Right renal cortex interstitium (tissue), 3 donors: Measurements from ENCODE around the gene NOL3. TPM values are rescaled to one million over a fixed set of nuclear protein-coding genes. Genes with fewer than 3 reads are reported as not detected.

Source experiments
- polyA plus RNA-seq, 3 donors: library from polyadenylated mRNA; unstranded; fragments of 120-200 nt; gene quantifications; one replicate each; pipeline ENCODE4 v1.2.1, GENCODE V29; 2013; ENCODE audit not compliant: insufficient read length in 3 of 3

NOL3 gene
- polyA plus RNA-seq, 3 donors, result 3.9 to 4.3 (median 4.2) TPM

Other genes with a start within 250 kb of the NOL3 start
- 1 to 10 TPM; 1.9 to 3.2 (median 2.1) TPM for gene RRAD, start 245.0 kb upstream of the NOL3 start, polyA plus RNA-seq
- gene CIAO2B, start 236.1 kb upstream of the NOL3 start, polyA plus RNA-seq, result 10 to 100 TPM; 76.4 to 98.5 (median 95.7) TPM
- gene CES2, start 235.0 kb upstream of the NOL3 start, polyA plus RNA-seq, result 10 to 100 TPM; 39.6 to 45.2 (median 39.7) TPM
- 1 to 10 TPM; 1.3 to 3.1 (median 1.8) TPM for gene CES3, start 209.3 kb upstream of the NOL3 start, polyA plus RNA-seq
- 1 to 10 TPM; 6.1 to 6.8 (median 6.7) TPM for gene CES4A, start 181.9 kb upstream of the NOL3 start, polyA plus RNA-seq
- gene CBFB, start 141.4 kb upstream of the NOL3 start, polyA plus RNA-seq, result 10 to 100 TPM; 64.9 to 70.8 (median 66.6) TPM
- gene PHAF1, start 60.6 kb upstream of the NOL3 start, polyA plus RNA-seq, result 10 to 100 TPM; 22.9 to 26.7 (median 23.1) TPM
- gene B3GNT9, start 19.5 kb upstream of the NOL3 start, polyA plus RNA-seq, result 1 to 10 TPM; 9.0 to 9.8 (median 9.1) TPM
- 1 to 10 TPM; 3.5 to 4.3 (median 3.8) TPM for gene TRADD, start 10.6 kb upstream of the NOL3 start, polyA plus RNA-seq
- gene FBXL8, start 10.6 kb upstream of the NOL3 start, polyA plus RNA-seq, result under 1 TPM; 0.96 to 1.00 (median 0.96) TPM
- 1 to 10 TPM; 1.1 to 1.3 (median 1.2) TPM for gene HSF4, start 5.8 kb upstream of the NOL3 start, polyA plus RNA-seq
- gene MATCAP1, start 13.4 kb downstream of the NOL3 start, polyA plus RNA-seq, result 10 to 100 TPM; 22.7 to 28.4 (median 27.3) TPM
- 1 to 10 TPM; 4.2 to 5.6 (median 4.3) TPM for gene EXOC3L1, start 19.6 kb downstream of the NOL3 start, polyA plus RNA-seq
- gene E2F4, start 21.6 kb downstream of the NOL3 start, polyA plus RNA-seq, result 10 to 100 TPM; 51.1 to 55.7 (median 53.0) TPM
- 1 to 10 TPM; 4.3 to 5.5 (median 4.9) TPM for gene ELMO3, start 28.6 kb downstream of the NOL3 start, polyA plus RNA-seq
- 10 to 100 TPM; 38.1 to 43.2 (median 43.0) TPM for gene TMEM208, start 56.6 kb downstream of the NOL3 start, polyA plus RNA-seq
- gene FHOD1, start 76.9 kb downstream of the NOL3 start, polyA plus RNA-seq, result 10 to 100 TPM; 32.9 to 38.9 (median 33.0) TPM
- 1 to 10 TPM; 2.4 to 3.6 (median 2.9) TPM for gene SLC9A5, start 78.4 kb downstream of the NOL3 start, polyA plus RNA-seq
- 10 to 100 TPM; 13.4 to 14.3 (median 13.8) TPM for gene PLEKHG4, start 109.0 kb downstream of the NOL3 start, polyA plus RNA-seq
- gene KCTD19, start 156.2 kb downstream of the NOL3 start, polyA plus RNA-seq, result 1 to 10 TPM in 2 of 3 donors, under 1 TPM in 1; 0.44 to 1.2 (median 1.0) TPM
- 1 to 10 TPM; 3.2 to 4.6 (median 3.7) TPM for gene LRRC36, start 156.3 kb downstream of the NOL3 start, polyA plus RNA-seq
- 10 to 100 TPM; 54.6 to 62.9 (median 58.7) TPM for gene TPPP3, start 223.0 kb downstream of the NOL3 start, polyA plus RNA-seq
- 1 to 10 TPM; 9.1 to 9.9 (median 9.7) TPM for gene ZDHHC1, start 245.9 kb downstream of the NOL3 start, polyA plus RNA-seq